Activated CD8-positive, alpha-beta memory T cell treated with anti-CD3 and anti-CD28 coated beads, Interleukin-2, amount 50 U/mL, for 1 hour (primary cell): ENCODE measurements around the gene MZT2A.
"Not testable (repeated sequence)": the region's sequence is repeated elsewhere in the genome, so short reads cannot be mapped to it uniquely, and the experiment has no call there.

ENCODE experiments used
- DNase-seq: peaks from one replicate; pipeline ENCODE4 v3.0.0-alpha.2; 2020; ENCODE audit errors: extremely low read depth

Gene MZT2A

GRCh38 chr2:131454914-131455313 is 37.3 kb downstream of the MZT2A start:
- not testable (repeated sequence) for DNase-seq

DNA sequence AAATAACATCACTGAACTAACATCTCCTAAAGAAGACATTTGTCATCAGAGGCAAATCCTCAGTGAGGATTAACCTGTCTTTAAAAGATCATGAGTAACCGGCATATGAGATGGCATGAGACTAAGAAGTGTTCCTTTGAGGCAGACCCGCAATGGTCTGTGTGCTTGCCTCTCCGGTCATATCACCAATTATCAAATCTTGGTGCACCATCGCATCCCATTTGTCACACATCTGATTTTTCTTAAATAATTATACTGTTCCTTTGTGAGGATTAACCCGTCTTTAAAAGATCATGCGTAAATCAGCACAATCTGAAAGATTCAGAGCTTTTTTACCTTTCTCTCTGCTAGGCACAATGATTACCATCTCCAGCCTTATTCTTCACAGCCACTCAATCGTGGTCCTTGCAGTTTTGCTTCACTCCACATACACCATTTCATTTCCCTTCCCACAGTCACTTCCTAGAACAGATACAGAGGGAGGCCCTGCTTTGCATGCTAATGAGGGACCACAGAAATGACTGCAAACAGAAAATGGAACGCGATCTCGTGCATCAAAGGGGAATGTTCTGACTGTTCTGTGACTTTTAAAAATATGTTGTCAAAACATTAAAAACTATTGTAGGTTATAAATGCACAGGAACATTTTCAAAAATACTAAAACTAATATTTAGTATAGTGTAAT is 40.8 kb downstream of the MZT2A start:
- DNase-seq = not testable (repeated sequence)

DNA sequence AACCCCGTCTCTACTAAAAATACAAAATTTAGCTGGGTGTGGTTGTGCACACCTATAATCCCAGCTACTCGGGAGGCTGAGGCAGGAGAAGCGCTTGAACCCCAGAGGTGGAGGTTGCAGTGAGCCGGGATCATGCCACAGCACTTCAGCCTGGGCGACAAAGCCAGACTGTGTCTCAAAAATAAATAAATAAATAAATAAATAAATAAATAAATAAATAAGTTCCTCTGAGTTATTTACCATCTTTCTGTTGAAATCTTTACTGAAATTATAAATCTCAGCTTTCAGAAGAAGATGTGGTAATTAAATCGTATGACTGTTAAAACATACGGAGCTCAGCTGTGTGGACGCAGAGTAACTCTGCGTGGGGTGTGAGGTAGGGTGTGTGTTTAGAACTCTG is 44.2 kb downstream of the MZT2A start:
- DNase-seq = not testable (repeated sequence)

- DNase-seq = no peak
These were observed 46.3 kb downstream of the MZT2A start for GRCh38 chr2:131445896-131446295.

- DNase-seq = not testable (repeated sequence)
These were observed 46.7 kb downstream of the MZT2A start for GRCh38 chr2:131445515-131445797.

- DNase-seq = not testable (repeated sequence)
These were observed 47.3 kb downstream of the MZT2A start for GRCh38 chr2:131444736-131445514.

DNA sequence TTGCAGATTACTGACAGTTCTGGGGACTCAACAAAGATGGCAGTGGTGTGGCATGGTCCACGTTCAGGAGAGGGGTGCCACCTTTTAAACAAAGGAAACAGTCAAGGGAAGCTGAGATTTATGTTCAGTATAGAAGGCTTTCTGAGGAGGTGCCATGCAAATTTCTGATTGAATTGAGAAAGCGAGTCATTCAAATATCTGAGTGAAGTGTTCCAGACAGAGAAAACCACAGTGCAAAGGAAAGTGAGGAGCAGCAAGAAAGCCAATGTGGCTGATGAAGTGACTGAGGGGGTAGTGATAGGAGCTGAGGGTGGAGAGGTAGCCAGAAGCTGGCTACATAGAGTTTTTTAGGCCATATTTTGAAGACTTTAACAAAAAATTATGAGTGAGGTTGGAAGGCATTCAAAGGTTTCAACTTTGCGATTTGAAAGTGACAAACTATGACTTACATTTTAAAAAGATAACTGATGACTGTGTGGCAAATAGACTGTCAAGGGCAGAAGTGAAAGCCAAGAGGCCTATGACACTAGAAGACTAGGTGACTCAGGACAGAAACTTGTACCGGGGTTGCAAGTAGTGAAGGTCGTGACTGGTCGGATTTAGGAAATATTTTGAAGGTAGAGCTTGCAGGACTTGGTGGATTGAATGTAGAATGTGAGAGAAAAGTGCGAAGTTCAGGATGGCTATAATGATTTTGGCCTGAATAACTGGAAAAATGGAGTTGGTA is 51.3 kb downstream of the MZT2A start:
- DNase-seq = not testable (repeated sequence)
